T-helper 1 cell treated with Interleukin-12 subunit alpha and Interleukin-12 subunit beta and Interleukin-4 antibody, amounts not matched to agents 30 μg/mL and 1 μg/mL, for 36 hours (primary cell): ENCODE measurements around the gene PRMT5.
"Not testable (repeated sequence)": the region's sequence is repeated elsewhere in the genome, so short reads cannot be mapped to it uniquely, and the experiment has no call there.

Experiments
- H3K27ac Mint-ChIP-seq: one replicate; pipeline ENCODE4 v1.8.0; 2021; ENCODE audit warnings: mild to moderate bottlenecking, mixed read lengths
- H3K27me3 Mint-ChIP-seq: one replicate; pipeline ENCODE4 v1.8.0; 2021; ENCODE audit warnings: low read depth, mixed read lengths
- H3K36me3 Mint-ChIP-seq: one replicate; pipeline ENCODE4 v1.8.0; 2021; ENCODE audit warnings: low read depth, mixed read lengths
- H3K4me1 Mint-ChIP-seq: one replicate; pipeline ENCODE4 v1.8.0; 2021; ENCODE audit warnings: low read depth, mixed read lengths
- H3K4me3 Mint-ChIP-seq: one replicate; pipeline ENCODE4 v1.8.0; 2021; ENCODE audit warnings: mild to moderate bottlenecking, moderate library complexity, mixed read lengths
- H3K9me3 Mint-ChIP-seq: one replicate; pipeline ENCODE4 v1.8.0; 2021; ENCODE audit warnings: mixed read lengths

PRMT5 gene

GRCh38 chr14:22918804-22919600 is 10.2 kb downstream of the PRMT5 start, which contains the start of gene RBM23:
Gene RBM23 (minus strand): TSS chr14:22919149.
- Mint-ChIP-seq H3K36me3 (peaks cover 39% of the 10 kb centered on the region), H3K27ac (peak within 1 kb of the TSS; percentile 100), H3K4me3 (peak within 1 kb of the TSS; percentile 96), H3K27me3 (peaks cover 4% of the 10 kb centered on the region), H3K9me3 (no peaks in the 10 kb centered on the region), H3K4me1 (peaks cover 42% of the 10 kb centered on the region)

DNA sequence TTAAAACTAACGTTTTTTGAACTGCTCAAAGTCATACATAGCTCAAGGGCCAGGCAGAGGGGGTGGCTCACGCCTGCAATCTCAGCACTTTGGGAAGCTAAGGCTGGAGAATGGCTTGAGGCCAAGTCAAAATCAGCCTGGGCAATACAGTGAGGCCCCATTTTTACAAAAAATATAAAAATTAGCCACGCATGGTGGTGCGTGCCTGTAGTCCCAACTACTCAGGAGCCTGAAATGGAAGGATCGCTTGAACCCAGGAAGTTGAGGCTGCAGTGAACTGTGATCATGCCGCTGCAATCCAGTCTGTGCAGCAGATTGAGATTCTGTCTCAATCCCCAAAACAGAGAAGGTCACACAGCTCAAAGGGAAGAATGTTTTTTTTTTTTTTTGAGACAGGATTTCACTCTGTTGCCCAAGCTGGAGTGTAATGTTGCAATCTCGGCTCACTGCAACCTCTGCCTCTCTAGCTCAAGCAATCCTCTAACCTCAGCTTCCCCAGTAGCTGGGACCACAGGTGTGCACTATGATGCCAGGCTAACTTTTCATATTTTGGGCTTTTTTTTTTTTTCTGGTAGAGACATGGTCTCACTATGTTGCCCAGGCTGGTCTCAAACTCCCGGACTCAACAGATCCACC is 13.2 kb downstream of the PRMT5 start:
- Mint-ChIP-seq H3K36me3 (peaks cover 28% of the 10 kb centered on the region), H3K4me1 (peaks cover 31% of the 10 kb centered on the region)

GRCh38 chr14:22914836-22915235 is 14.3 kb downstream of the PRMT5 start:
- H3K9me3 Mint-ChIP-seq, H3K4me3 Mint-ChIP-seq: not testable (repeated sequence)
- peaks cover 28% of the 10 kb centered on the region for H3K4me1 Mint-ChIP-seq

More for the DNA sequence above, 13.2 kb downstream of the PRMT5 start:
- Mint-ChIP-seq H3K27ac (no peak overlapping the region), H3K27me3 (peaks cover 4% of the 10 kb centered on the region), H3K9me3 (no peaks in the 10 kb centered on the region), H3K4me3 (no peak overlapping the region)

DNA sequence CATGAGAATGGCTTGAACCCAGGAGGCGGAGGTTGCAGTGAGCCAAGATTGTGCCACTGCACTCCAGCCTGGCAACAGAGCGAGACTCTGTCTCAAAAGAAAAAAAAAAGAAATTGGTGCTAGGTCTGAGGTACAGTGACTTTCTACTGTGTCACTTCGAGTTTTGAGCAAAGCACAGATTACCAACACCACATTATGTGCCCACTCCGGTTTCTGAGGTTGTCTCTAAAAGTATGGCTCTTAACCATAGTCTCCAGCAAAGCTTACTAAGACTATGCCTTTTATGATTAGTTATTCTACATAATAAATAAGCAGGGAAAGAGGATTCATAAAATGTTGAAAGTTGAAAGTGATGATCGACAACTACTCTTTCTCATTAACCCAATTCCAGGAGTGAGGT is 18.3 kb downstream of the PRMT5 start:
- Mint-ChIP-seq H3K27ac (no peak overlapping the region), H3K4me1 (peaks cover 3% of the 10 kb centered on the region), H3K36me3 (peaks cover 25% of the 10 kb centered on the region)

More at GRCh38 chr14:22914836-22915235, 14.3 kb downstream of the PRMT5 start:
- H3K27ac Mint-ChIP-seq, H3K27me3 Mint-ChIP-seq: not testable (repeated sequence)
- H3K36me3 Mint-ChIP-seq, result peaks cover 25% of the 10 kb centered on the region

GRCh38 chr14:22908601-22909000 is 20.6 kb downstream of the PRMT5 start:
- H3K27me3 Mint-ChIP-seq, result no peaks in the 10 kb centered on the region

More for the DNA sequence above, 18.3 kb downstream of the PRMT5 start:
- no peak overlapping the region for H3K4me3 Mint-ChIP-seq
- H3K27me3 Mint-ChIP-seq, result no peaks in the 10 kb centered on the region
- H3K9me3 Mint-ChIP-seq, result no peaks in the 10 kb centered on the region

GRCh38 chr14:22907429-22907828 is 21.7 kb downstream of the PRMT5 start:
- Mint-ChIP-seq H3K27me3 (no peaks in the 10 kb centered on the region), H3K9me3 (no peaks in the 10 kb centered on the region), H3K4me3 (no peak overlapping the region), H3K36me3 (peaks cover 46% of the 10 kb centered on the region), H3K27ac (no peak overlapping the region), H3K4me1 (peaks cover 3% of the 10 kb centered on the region)

More at GRCh38 chr14:22908601-22909000, 20.6 kb downstream of the PRMT5 start:
- H3K9me3 Mint-ChIP-seq, result no peaks in the 10 kb centered on the region
- peaks cover 45% of the 10 kb centered on the region for H3K36me3 Mint-ChIP-seq
- H3K4me3 Mint-ChIP-seq, result no peak overlapping the region
- H3K4me1 Mint-ChIP-seq, result peaks cover 3% of the 10 kb centered on the region
- peak overlapping the region; percentile 50 for H3K27ac Mint-ChIP-seq

DNA sequence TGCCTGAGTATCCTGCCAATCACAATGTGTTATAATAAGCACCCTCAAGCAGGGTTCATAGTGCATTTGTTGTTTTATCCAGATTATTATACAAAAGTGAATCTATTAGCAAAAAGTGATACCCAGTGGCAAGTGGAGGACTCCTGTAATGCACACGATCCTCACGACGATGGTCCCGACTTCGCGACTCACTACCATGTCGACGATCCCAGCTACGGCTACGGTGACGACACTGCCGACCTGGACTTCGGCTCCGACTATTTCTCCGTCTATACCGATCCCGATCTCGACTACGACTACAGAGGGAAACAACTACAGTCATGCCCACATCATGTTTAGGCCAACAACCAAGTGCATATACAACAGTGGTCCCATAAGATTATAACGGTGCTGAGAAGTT is 23.1 kb downstream of the PRMT5 start:
- no peaks in the 10 kb centered on the region for H3K9me3 Mint-ChIP-seq
- H3K27me3 Mint-ChIP-seq, result no peaks in the 10 kb centered on the region
- peaks cover 4% of the 10 kb centered on the region for H3K4me1 Mint-ChIP-seq
- peaks cover 50% of the 10 kb centered on the region for H3K36me3 Mint-ChIP-seq
- H3K4me3 Mint-ChIP-seq, result no peak overlapping the region
- no peak overlapping the region for H3K27ac Mint-ChIP-seq

DNA sequence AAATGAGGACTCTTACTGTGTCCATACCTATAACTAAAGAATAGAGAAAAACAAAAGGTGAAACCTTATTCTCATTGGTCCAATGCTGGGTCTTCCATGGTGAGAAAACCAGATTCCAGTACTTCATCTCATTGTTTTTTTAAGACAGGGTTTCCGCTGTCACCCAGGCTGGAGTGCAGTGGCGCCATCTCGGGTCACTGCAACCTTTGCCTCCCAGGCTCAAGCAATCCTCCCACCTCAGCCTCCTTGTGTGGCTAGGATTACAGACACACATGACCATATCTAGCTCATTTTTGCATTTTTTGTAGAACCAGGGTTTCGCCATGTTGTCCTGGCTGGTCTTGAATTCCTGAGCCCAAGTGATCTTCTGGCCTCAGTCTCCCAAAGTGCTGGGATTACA is 23.5 kb downstream of the PRMT5 start:
- H3K36me3 Mint-ChIP-seq, result peaks cover 51% of the 10 kb centered on the region
- H3K27ac Mint-ChIP-seq, result no peak overlapping the region
- H3K4me1 Mint-ChIP-seq, result peaks cover 8% of the 10 kb centered on the region
- H3K4me3 Mint-ChIP-seq, result no peak overlapping the region
- no peaks in the 10 kb centered on the region for H3K27me3 Mint-ChIP-seq
- H3K9me3 Mint-ChIP-seq, result no peaks in the 10 kb centered on the region

GRCh38 chr14:22903742-22904087 is 25.5 kb downstream of the PRMT5 start:
- H3K27ac Mint-ChIP-seq, result no peak overlapping the region
- peaks cover 8% of the 10 kb centered on the region for H3K4me1 Mint-ChIP-seq
- no peak overlapping the region for H3K4me3 Mint-ChIP-seq
- no peaks in the 10 kb centered on the region for H3K9me3 Mint-ChIP-seq
- no peaks in the 10 kb centered on the region for H3K27me3 Mint-ChIP-seq
- peaks cover 44% of the 10 kb centered on the region for H3K36me3 Mint-ChIP-seq

GRCh38 chr14:22901799-22902198 is 27.4 kb downstream of the PRMT5 start:
- no peaks in the 10 kb centered on the region for H3K27me3 Mint-ChIP-seq
- no peak overlapping the region for H3K4me3 Mint-ChIP-seq
- H3K36me3 Mint-ChIP-seq, result peaks cover 49% of the 10 kb centered on the region
- H3K9me3 Mint-ChIP-seq, result no peaks in the 10 kb centered on the region
- peaks cover 8% of the 10 kb centered on the region for H3K4me1 Mint-ChIP-seq
- no peak overlapping the region for H3K27ac Mint-ChIP-seq

- Mint-ChIP-seq H3K27ac (peak overlapping the region; percentile 36), H3K9me3 (no peaks in the 10 kb centered on the region), H3K4me1 (peaks cover 8% of the 10 kb centered on the region), H3K36me3 (peaks cover 37% of the 10 kb centered on the region), H3K4me3 (no peak overlapping the region), H3K27me3 (no peaks in the 10 kb centered on the region)
Measured at GRCh38 chr14:22900081-22900799, 28.9 kb downstream of the PRMT5 start.

DNA sequence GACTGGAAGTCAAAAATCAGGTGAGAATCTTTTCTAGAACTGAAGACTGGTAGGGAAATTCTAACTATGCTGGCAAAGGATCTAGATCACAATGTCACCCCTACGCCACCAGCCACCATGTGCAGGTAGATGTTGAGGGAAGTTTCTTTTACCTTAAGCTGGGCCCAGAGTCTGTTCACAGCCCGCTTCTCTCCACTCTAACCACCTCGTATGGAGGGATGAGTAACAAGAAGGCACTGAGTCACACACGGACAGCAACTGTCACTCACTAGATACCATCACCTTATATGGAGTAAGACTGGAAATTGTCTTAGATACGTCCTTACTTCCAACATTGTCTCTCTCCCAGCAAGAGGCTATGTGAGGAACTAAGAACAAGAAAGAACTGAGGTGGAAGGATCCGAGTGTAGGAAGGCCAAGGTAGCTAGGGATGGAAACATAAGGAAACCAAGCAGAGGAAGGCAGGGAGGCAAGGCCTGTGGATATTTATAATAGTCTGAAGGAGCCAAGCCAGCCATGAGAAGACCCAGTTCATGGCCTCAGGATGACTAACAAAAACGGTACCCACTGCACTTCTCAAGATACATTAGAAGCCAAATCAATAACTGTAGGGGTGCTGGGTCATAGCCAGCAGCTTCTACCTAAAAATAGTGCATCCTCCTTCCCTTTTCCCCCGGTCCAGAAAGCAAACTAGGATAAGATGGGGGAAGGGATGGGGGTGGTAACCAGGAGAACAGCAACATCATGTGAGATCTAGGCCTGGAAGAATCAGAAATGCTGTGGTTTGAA is 30.7 kb downstream of the PRMT5 start:
- Mint-ChIP-seq H3K4me3 (no peak overlapping the region), H3K27me3 (no peaks in the 10 kb centered on the region), H3K4me1 (peaks cover 8% of the 10 kb centered on the region), H3K9me3 (no peaks in the 10 kb centered on the region), H3K36me3 (peaks cover 25% of the 10 kb centered on the region), H3K27ac (no peak overlapping the region)

DNA sequence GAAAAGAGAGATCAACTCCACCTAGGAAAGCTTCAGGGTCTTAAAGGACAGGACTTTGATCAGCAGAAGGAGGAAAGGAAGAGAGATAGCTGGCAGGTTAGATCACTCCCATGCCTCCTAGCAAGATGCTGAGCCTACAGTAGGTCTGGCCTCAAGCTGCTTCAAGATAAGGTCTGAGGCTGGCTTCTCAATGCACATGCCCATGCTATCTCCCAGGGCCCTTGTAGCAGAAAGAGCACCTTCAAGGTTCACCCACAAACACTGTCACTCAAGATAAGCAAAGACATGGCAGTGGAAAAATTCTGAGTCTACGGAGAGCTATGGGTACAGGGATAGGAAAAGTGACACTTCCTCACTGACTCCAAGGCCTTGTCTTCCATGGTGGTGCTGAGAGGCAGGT is 31.8 kb downstream of the PRMT5 start:
- no peaks in the 10 kb centered on the region for H3K9me3 Mint-ChIP-seq
- H3K4me3 Mint-ChIP-seq, result no peak overlapping the region
- peaks cover 8% of the 10 kb centered on the region for H3K4me1 Mint-ChIP-seq
- no peaks in the 10 kb centered on the region for H3K27me3 Mint-ChIP-seq
- H3K36me3 Mint-ChIP-seq, result peaks cover 26% of the 10 kb centered on the region
- no peak overlapping the region for H3K27ac Mint-ChIP-seq

- H3K27me3 Mint-ChIP-seq, result no peaks in the 10 kb centered on the region
- no peaks in the 10 kb centered on the region for H3K9me3 Mint-ChIP-seq
- no peak overlapping the region for H3K4me3 Mint-ChIP-seq
- H3K4me1 Mint-ChIP-seq, result peaks cover 8% of the 10 kb centered on the region
- no peak overlapping the region for H3K27ac Mint-ChIP-seq
- peaks cover 22% of the 10 kb centered on the region for H3K36me3 Mint-ChIP-seq
Measured at GRCh38 chr14:22896760-22897159, 32.4 kb downstream of the PRMT5 start.
